Germinal center (tissue), 1 donor: ENCODE results near the gene PITPNB.

Source experiments
- DNase-seq: peaks from one replicate; pipeline ENCODE4 v3.0.0; 2012; ENCODE audit warnings: mixed read lengths, low spot score

The PITPNB gene

DNA sequence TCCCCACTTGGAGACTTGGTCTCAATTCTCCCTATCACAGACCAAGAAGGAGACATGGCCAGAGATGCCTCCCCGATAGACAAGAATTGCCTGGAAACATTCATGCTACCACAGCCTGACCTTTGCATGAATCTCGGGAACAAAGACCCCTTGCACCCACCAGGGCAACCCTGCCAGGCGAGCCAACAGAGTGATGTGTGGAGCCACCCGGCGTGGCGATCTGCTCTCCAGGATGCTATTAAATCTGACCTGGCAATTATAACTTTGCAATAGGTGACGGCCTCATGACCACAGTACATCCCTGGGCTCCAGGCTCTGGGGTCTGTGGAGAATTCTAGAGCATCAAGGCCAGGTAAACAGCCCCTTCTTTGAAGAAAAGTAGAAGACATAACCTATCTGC is 86.5 kb downstream of the PITPNB start:
- no peak for DNase-seq

DNA sequence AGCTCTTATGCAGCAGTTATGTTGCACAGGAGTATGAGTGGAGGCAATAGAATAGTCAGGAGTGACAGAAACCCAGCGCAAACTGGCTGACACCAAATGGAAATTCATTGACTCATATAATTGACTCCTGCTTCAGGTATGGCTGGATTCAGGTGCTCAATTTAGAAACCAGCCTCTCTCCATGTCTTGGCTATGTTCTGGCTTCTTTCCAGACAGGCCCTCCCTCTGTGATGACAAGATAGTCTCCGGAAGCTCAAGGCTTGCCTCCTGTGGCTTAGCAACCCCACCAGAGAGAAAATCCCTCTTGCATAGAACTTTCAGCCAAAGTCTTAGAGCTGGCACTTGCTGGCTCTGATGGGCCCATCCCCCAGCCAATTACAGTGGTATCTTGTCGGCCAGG is 89.4 kb downstream of the PITPNB start:
- DNase-seq = no peak

- no peak for DNase-seq
Observed at GRCh38 chr22:27827604-27828587, 91.2 kb downstream of the PITPNB start.

DNA sequence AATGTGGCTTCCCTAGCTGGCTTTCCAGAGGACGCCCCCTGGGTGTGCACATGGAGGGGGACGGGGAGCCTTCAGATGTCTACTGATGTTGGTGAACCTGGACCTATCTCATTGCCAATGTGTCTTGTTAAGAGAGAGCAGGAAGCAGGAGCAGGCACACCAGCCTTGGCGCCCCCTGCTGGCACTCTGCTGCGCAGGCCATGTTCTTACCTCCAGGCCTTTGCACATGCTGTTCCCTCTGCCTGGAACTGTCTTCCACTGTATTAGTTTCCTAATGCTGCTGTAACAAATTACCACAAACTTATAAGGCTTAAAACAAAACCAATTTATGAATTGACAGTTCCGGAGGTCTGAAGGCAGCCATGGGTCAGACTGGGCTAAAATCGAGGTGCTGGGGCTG is 93.9 kb downstream of the PITPNB start:
- DNase-seq = no peak

DNA sequence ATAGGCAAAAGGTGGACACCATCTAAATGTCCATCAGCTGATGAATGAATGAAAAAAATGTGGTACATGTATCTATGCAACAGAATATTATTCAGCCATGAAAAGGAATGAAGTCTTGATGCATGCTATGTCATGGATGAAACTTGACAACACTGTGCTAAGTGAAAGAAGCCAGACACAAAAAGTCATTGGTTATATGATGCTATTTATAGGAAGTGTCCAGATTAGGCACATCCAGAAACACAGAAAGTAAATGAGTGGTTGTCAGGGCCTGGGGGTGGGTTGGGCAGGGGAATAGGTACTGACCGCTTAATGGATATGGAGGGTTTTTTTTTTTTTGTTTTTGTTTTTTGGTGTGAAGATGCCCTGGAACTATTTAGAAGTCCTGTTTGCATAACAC is 95.8 kb downstream of the PITPNB start:
- no peak for DNase-seq

DNA sequence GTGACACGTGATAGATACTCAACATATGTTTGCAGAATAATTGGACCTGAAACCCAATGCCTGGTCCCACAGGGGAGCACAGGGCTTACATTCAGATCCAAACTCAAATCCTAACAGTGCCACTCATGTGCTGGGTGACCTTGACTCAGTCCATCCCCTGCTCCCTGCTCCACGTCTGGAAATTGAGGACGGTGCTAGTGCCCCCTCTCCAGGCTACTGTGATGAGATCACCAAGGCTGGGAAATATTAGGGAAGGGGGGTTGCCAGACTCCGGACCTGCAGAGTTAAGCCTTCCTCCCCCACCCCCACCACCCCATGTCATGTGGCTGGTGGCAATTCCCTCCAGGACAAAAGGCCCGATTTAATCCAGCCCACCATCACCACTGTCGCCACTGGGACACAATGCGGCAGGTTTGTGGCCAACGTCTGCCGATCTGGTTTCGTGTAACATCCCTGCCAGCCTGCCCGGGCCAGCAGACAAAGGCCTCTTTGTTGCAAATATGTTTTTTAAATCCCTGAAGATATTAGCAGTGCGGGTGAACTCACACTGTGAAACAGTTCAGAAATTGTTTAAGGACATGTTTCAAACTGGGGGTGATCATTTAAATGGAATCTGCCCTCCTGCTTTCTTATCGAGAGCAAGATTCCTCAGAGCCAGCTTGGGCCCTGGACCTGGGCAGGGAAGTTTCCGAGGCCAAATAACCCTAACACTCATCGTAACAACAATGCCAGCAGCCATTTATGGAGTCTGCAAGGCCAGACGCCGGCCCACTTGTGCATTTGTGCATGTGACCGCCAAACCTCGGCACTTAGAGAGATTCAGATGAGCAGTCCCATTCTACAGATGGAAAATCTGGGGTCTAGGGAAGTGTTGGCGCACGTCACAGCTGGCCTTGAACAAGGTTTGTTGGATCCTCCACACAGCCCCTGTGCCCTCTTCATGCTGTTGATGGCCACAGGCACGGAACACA is 97.9 kb downstream of the PITPNB start:
- no peak for DNase-seq

DNA sequence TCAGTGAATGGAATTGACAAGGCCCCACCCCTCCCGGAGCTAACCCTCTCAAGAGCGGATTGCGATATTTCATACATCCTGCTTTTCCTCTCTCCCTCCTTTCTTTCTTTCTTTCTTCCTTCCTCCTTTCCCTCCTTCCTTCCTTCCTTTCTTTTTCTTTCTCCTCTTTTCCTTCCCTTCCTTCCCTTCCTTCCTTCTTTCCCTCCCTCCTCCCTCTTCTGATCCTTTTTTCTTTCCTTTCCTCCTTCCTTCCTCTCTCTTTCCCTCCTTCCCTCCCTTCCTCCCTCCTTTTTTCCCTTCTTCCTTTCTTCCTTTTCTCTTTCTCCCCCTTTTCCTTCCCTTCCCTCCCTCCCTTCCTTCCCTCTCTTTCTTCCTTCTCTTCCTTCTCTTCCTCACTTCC is 102.5 kb downstream of the PITPNB start:
- DNase-seq = no peak

DNA sequence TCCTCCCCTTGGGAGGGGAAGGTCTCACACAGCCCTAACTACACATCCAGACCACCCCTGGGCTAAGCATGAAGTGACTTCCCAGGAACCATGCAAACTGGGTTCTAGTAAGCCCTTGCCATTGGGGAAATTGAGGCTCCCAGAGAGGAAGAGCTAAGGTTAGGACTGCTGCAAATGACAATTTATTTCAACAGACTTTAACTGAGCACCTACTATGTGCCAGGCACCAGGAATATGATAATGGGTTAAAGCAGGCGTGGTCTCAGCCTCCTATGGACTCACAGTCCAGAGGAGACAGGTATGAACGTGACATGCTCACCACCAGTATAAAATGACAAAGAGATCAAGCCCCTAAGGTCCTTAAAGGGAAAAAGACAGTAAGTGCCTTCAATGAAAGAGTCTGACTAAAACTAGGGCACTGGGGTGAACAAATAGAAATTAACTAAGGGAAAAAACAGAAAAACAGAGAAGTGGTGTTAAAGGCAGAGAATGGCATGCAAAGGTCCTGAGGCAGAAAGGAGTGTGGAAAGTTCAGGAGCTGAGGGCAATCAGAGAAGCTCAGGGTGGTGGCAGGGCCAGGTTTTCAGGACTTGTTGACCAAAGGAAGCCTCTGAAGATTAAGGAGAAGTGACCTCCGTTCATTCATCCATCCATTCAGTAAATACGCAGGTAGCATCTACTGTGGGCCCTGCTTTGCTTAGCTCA is 103.1 kb downstream of the PITPNB start:
- DNase-seq = no peak

GRCh38 chr22:27814993-27815392 is 104.1 kb downstream of the PITPNB start:
- no peak for DNase-seq

DNA sequence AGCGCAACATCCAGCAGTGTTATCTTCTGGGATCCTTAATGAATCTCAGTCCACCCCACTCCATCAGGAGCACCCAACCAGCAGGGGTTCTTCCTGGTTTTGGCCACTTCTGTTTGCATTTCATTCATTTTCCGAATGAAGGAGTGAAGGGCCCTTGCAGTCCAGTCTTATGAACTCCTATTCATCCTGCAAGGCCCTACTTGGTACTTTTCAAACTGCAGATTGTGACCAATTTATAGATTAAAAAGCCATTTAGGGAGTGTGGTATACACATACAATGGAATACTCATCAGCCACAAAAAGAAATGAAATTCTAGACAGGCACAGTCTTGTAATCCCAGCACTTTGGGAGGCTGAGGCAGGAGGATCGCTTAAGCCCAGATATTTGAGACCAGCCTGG is 107.3 kb downstream of the PITPNB start:
- no peak for DNase-seq

DNA sequence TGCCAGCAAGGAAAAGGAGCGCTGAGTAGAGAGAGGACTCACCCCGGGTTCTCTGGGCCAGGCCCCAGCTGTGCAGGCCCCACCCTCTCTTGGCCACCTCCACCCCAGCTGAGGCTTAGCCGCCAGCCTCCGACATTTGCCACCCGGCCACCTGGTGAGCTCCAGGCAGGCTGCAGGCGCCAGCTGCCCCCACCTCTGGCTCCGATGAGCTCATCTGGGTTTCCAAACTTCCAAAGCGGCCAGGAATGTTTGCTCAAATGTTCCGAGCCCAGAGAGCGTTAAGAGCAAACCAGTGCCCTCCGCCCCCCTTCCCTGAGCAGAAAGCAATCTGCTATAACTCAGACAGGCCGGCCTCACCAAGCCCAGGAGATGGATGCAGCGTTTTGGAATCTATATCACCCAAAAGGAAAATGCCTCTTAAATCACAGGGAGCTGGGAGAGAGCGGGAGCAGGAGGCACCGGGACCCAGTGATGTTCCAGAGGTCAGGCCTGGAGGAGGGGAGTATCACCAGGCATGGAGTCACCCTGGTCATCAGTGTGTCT is 108.4 kb downstream of the PITPNB start:
- DNase-seq = no peak

DNA sequence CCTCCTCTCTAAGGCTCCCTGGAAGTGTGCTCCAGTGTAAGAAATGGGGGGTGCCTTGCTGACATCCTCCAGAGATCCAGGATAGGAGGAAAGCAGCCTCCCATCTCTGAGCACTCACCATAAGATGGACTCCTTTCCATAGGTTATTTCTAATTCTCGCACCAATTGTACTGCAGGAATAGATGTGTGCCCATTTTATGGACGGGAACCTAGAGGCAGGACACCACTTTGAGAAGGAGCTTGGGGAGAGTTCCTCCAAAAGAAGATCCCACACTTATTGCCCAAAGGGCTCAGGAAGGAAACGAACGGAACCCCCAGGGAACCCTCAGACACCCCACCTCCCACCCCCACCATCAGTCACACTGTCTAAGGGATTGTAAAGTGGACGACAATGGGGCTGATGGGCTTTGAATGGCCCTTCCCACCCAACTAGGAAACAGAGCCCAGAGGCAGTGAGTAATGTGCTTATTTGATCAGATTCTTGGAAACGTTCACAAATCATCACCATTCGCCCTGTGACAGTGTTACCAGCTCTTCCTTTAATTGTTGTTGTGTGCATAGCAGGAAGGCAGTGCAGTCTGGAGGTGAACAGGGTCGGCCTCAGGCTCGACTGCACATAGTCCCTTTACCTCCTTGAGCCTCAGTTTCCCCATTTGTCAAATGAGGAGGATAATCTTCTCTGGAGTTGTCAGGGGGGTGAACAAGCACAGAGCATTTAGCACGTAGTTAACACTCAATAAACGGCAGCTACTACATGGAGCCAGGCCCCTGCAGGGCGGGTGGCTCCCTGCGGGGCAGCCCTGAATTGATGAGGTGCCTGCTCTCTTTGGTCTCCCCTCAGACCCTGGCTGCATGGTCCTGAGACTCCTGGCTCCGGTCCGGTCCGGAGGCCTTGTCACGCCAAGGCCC is 109.1 kb downstream of the PITPNB start:
- DNase-seq = no peak

GRCh38 chr22:27809226-27809603 is 109.8 kb downstream of the PITPNB start:
- DNase-seq = no peak

GRCh38 chr22:27808451-27809225 is 110.4 kb downstream of the PITPNB start:
- no peak for DNase-seq

DNA sequence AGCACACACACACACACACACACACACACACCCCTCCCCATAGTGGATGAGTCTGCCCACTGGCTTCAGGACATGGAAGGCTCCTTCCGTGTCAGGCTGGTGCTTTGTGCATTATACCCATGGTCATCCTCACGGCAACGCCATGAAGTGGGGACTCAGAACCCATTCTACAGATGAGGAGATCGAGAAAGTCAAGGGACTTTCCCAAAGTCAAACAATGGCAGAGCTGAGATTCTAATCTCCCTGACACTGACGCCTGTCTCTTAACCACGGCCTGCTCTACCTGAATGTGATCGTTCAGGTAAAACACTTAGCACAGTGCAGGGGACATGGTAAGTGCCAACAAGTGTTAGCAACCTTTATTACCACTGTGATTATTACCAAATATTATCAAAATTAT is 113.2 kb downstream of the PITPNB start:
- no peak for DNase-seq

GRCh38 chr22:27804470-27805297 is 114.4 kb downstream of the PITPNB start:
- DNase-seq = peak; percentile 40

DNA sequence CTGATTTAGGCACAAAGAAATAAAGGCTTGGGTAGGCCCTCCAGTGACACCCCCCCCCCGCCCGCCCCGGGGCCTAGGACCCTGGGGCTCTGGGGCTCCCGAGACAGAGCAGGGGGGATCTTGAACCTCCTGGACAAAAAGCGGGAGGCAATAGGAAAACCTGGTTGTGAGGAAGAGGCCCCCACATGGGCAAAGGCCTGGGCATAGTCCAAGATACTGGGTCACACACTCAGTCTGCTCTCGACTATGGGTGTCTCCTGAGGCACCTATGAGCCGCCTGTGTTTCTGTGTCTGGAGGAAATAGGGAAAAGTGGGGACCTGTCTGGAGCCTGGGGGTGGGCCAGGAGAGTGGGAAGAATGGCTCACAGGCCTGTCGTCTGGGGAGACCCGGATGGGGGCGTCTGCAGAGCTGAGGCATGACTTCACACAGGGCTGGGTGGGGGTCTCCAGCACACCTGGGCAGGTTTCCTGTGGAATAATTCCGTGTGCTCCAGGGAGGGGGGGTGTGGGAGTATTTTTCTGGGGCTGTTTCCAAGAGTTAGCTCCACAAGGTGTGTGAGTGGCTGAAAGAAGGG is 115.1 kb downstream of the PITPNB start:
- no peak for DNase-seq

- DNase-seq = no peak
Observed at GRCh38 chr22:27802346-27803073, 116.5 kb downstream of the PITPNB start.
